Jurkat, Clone E6-1 (cell line): ENCODE results near the gene ANKRD17.
"Not testable (repeated sequence)": the region's sequence is repeated elsewhere in the genome, so short reads cannot be mapped to it uniquely, and the experiment has no call there.

ENCODE experiments used
- DNase-seq: peaks from one replicate; pipeline ENCODE4 v3.0.0-alpha.2; 2011; ENCODE audit warnings: low read depth, low spot score
- H3K4me3 ChIP-seq: 2 replicates; pipeline ENCODE4 v1.5.1; 2011; ENCODE audit warnings: mild to moderate bottlenecking, low read length, control low read depth, moderate library complexity

Gene ANKRD17

DNA sequence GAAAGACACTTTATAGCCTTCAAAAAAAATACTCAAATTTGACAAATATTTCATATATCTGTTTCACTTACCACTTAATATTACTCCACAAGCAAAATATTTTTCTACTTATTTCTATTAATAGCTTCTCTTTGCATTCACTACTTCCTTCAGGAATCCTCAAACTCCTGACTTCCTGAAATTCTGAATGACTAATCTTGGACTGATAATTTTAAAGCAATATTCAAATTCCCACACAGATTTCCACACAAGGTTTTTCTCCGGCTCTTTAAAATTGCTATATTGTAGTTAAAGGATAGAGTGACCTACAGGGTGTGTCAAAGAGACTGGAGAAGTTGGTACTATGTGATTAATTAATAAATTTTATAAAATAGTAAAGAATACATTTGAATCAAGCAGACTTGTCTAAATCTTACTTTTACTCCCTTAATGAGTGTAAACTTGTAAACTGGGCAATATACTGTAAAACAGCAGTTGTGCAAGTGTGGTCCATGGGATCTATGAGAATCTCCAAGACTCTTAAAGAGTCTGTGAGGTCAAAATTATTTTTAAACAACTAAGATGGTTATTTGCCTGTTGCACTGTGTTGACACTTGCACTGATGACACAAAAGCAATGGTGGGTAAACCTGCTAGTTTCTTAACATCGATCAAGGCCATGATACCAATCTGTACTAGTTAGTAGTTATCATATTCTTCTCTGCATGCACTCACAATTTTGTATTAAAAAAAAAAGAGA, 44.5 kb downstream of the ANKRD17 start:
- H3K4me3 ChIP-seq = no peak overlapping the region
- no peak for DNase-seq

DNA sequence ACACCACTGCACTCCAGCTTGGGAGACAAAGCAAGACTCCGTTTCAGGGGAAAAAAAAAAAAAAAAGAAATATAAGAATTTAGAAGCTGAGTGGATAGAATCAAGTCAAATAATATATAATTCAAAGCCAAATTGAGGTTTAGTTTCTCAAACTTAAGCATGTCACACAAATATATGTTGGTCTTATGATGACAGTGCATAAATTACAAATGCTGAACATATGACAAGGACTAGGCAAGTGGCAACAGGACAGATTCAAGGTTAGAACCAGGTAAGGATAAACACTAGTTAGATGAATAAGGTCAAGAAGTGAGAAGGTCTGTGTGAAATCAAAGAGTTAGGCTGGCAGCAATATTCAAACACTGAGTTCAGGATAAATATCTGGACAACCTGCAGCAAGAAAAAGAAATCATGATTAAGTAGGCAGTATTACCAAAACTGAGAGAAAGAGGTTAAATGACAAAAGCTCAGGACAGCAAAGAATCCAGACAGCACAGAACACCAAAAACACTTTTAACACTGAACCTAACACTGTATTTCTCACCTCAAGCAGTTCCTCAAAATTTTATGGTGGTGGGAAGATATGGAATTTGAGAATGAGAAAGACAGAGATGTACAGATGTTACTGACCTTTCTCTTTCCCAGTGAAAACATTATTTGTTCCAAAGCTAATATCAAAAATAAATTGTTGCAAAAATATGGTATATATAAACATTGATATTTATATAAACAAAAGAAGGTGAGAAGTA, 45.4 kb downstream of the ANKRD17 start:
- H3K4me3 ChIP-seq = no peak overlapping the region
- no peak for DNase-seq

DNA sequence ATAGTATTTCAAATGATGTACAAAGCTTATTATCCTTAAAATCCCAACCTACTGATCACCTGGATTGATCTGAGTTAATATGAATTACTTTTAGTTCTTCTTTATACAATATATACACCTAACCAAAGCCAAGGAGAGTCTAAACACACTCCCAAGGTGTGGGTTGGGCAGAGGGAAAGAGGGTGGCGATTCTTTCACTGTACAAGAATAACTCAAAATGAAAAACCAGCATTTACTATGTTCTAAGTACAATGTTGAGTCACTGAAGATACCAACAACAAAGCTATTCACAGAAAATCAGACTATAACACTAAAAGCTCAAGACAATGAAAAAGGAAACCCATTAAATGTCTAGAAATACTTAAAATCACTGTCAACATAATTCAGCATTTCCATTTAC, 46.6 kb downstream of the ANKRD17 start:
- H3K4me3 ChIP-seq = no peak overlapping the region
- DNase-seq = no peak

DNA sequence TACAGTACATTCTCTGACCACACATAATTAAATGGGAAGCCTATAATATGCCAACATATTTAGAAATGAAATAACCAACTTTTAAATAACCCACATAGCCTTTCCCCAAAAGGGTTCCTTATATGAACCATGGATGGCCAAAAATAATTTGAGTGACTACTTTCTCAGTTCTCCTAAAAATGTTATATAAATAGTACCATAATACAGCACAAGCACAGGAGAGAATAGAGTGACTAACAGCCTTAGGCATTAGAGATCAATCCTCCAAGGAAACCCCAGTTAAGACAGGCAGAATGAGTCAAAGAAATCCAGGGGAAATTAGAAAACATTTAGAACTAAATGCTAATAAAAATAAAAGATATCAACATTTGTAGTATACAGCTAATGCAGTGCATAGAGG, 50.2 kb downstream of the ANKRD17 start:
- no peak overlapping the region for H3K4me3 ChIP-seq
- DNase-seq = no peak

DNA sequence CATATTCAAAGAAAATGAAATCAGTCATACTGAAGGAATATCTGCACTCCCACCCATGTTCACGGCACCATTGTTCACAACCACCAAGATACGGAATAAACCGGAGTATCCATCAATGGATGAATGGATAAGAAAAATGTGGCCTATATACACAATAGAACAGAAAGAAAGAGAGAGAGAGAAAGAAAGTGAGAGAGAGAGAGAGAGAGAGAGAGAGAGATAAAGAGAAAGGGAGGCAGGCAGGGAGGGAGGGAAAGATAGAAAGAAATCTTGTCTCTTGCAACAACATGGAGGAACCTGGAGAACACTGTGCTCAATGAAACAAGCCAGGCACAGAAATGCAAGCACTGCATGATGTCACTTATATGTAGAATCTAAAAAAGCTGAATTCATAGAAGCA, 52.4 kb downstream of the ANKRD17 start:
- DNase-seq = no peak
- H3K4me3 ChIP-seq = no peak overlapping the region

DNA sequence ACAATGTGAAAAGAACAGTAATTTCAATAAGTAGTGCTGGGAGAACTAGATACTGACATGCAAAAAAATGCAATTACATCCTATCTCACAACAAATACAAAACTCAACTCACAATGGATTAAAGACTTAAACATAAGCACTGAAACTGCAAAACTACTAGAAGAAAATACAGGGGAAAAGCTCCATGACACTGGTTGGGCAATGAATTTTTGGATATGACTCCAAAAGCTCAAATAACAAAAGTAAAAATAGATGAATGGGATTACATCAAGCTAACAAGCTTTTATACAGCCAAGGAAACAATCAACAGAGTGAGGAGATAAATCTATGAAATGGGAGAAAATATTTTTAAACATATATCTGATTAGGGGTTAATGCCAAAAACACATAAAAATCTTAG, 53.1 kb downstream of the ANKRD17 start:
- DNase-seq = no peak
- H3K4me3 ChIP-seq = no peak overlapping the region

DNA sequence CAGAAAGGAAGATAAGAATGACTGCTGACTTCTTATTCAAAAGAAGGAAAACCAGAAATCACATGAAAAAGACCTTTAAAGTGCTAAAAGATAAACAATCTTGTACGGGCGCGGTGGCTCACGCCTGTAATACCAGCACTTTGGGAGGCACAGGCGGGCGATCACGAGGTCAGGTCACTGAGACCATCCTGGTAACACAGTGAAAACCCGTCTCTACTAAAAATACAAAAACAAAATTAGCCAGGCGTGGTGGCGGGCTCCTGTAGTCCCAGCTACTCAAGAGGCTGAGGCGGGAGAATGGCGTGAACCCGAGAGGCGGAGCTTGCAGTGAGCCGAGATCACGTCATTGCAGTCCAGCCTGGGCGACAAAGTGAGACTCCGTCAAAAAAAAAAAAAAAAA, 54.6 kb downstream of the ANKRD17 start:
- H3K4me3 ChIP-seq, DNase-seq: not testable (repeated sequence)

DNA sequence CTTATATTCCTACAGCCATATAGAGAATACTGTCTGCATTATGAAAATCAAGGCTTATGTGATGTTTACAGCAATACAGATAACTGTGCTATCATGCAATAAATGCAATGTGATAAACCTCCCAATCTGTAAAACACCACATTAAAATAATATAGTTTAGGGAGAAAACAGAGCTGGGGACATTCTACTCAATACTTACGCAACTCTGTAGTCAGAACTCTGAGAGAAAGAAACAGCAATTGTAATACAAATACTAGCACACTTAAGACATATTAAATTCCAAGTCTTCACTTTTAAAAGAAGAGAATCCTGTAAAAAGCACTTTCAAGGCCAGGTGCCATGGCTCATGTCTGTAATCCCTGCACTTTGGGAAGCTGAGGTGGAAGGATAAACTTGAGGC, 61.4 kb downstream of the ANKRD17 start:
- no peak for DNase-seq
- no peak overlapping the region for H3K4me3 ChIP-seq

DNA sequence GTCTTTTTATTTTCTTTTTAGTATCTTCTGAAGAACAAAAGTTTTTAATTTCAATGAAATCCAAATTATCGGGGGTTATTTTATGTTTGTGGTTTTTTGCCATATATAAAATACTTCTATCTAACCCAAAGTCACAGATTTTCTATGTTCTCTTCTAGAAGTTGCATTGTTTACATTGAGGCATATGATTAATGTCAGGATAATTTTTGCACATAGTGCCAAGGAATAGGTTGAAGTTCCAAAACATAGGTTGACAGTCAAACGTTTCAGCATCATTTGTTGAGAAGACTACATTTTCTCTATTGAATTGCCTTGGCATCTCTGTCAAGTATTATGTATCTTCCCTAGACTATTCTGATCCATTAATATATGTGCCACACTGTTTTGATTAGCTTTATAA, 64.5 kb downstream of the ANKRD17 start:
- no peak for DNase-seq
- H3K4me3 ChIP-seq = no peak overlapping the region

DNA sequence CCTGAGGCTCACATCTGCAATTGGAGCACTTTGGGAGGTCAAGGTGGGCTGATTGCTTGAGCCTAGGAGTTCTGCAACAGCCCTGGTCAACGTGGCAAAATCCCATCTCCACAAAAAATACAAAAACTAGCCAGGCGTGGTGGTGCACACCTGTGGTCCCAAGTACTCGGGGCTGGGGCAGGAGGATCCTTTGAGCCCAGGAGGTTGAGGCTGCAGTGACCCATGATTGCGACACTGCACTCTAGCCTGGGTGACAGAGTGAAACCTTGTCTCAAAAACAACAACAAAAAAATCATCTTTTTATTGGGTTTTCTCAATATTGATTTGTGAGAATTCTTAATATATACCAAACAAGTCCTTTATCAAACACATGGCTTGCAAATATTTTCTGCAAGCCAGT, 64.9 kb downstream of the ANKRD17 start:
- H3K4me3 ChIP-seq = no peak overlapping the region
- DNase-seq = no peak

DNA sequence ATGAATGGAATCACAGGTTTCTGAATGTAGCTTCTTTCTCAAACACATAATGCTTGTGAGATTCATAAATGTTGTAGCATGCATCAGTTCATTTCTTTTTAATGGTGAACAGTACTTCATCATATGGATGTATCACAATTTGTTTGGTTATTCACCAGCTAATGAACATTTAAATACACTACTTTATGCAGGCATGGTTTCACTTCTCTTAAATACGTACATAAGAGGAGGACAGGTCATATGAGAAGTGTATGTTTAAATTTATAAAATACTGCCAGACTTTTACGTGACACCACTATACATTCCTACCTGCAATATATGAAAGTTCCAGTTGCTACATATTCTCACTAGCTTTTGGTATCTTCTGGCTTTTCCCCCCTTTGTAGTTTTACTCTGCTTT, 65.4 kb downstream of the ANKRD17 start:
- no peak for DNase-seq
- H3K4me3 ChIP-seq = no peak overlapping the region

DNA sequence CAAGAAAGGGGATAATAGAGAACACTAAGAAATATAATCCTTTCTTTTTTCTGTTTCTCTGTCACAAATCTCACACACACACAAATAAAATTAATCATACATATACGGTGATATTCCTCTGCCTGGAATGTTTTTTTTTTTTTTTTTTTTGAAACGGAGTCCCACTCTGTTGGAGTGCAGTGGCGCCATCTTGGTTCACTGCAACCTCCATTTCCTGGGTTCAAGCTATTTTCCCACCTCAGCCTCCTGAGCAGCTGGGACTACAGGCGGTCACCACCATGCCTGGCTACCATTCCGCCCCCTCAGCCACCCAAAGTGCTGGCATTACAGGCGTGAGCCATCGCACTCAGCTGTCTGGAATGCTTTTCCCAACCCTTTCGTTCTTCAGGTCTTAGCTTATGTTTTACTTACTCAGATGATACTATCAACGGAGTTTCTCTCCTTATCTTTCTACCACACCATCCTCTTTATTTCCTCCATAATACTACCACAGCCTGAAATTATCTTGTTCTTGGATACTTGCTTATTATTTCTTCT, 69.3 kb downstream of the ANKRD17 start:
- no peak for DNase-seq
- H3K4me3 ChIP-seq = no peak overlapping the region

DNA sequence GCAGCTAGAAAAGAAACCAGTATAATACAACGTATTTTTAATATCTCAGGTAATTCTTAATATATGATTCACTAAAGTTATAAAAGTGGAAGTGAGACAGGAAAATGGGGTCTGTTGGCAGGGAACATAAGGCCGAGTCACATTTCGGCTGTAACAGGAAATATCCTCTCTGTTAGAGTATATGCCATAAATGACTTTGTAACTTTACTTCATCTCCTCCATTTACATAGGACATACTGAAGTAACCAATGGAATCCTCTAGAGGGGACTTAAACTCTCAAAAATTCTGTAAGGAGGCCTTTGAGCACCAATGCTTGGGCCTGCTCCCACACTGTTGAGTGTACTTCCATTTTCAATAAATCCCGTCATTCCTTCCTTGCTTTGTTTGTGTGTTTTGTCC, 71.3 kb downstream of the ANKRD17 start:
- no peak for DNase-seq
- no peak overlapping the region for H3K4me3 ChIP-seq

DNA sequence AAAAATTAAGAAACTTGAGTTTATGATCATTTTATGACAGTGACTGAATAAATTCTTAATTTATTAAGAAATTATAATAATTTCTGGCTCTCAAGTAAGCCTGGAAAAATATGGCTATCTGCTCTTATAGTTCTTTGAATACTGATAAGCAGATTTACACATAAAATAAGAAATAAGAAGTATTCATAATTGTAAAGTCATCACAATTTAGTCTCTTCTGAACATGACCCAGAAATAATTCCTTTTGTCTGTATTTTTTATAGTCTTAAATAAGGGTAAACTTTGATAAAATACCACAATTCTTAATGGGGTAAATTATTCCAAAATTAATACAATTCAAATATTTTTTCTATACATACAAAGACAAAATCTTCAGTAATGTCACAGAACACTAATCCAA, 72.7 kb downstream of the ANKRD17 start:
- DNase-seq = no peak
- no peak overlapping the region for H3K4me3 ChIP-seq

DNA sequence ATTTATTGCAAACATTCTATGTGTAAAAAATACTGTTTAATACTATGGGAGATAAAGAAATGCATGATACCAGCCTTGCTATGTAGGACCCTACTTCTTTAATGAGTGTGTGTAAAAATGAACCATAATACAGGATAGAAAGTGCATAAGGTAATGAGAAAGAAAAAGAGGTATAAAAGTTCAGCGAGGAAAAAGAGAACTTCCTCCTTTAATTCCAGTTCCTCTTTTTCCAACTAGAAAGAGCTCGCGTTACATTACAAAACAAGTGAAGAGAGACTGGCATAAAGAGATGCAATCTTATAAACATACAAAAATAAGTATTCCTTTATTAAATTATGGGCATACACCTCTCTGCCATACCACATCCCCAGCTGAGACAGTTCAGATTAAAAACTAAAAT, 77.4 kb downstream of the ANKRD17 start:
- DNase-seq = no peak
- no peak overlapping the region for H3K4me3 ChIP-seq

DNA sequence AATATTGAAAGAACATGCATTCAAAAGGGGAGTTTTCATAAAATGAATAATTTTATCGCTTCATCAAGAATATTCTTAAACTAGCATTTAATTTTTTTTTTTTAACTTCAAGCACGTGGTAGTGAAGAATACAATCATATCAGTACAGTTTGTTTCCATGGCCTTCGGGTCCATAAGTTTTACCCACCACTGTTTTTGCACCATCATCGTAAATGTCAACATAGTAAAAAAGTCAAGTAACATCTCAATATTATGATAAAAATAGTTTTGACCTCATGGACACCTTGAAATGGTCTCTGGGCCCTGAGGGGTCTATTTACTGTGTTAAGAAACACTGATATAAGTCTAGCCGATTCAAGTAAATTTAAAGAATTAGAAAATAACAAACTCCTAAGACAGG, 80.2 kb downstream of the ANKRD17 start:
- no peak overlapping the region for H3K4me3 ChIP-seq
- DNase-seq = no peak

DNA sequence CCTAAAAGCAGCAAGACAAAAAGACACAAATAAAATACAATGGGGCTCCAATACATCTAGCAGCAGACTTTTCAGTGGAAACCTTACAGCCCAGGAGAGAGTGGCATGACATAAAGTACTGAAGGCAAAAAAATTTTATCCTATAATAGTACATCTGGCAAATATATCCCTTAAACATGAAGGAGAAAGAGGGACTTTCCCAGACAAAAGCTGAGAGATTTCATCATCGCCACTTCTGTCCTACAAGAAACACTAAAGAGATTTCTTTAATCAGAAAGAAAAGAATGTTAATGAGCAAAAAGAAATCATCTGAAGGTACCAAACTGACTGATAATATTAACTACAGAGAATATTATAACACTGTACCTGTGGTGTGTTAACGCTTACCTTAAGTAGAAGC, 86.4 kb downstream of the ANKRD17 start:
- no peak overlapping the region for H3K4me3 ChIP-seq
- DNase-seq = no peak

DNA sequence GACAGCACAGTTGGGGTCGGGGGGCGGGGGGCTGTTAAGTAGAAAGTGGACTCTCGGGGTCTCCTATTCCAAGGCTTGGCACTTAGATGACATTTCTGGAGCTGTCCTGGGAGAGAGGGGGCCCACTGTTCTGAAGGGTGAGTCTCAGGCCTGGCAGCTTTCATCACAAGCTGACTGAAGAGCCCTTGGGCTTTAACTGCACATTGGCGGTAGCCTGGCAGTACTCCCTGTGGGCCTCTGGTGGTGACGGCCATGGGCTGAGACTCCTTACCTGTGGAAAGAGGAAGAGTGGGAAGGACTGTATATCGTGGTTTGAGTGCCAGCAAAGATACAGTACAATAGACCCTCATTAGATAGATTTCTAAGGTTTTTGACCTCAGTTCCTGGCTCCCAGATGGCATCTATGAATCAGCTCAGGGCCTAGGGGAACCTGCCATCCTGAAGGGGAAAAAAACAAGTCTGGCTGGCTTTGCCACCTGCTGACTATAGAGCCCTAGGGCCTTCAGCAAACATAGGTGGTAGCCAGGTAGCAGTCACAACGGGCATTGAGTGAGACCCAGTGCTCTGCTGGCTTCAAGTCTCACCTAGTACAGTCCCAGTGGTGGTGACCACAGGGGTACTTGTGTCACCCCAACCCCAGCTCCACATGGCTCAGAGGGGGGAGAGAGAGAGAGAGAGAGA, 87.9 kb downstream of the ANKRD17 start:
- DNase-seq = no peak

DNA sequence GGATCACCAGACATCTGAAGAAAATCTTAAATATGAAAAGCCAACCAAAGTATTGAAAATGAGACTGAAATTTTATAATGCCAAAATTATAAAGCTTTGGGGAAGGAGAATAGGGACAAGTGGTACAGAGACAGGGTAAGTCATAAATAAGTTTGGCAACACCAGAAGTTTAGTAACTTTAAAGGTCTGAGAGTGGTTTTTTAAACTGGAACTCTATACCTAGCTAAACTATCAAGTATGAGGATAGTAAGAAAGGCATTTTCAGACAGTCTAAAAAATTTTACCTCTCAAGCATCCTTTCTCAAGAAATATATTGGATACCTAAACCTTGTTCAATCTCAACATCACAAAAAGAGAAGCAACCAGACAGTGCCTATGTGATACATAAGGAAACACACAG, 92.4 kb downstream of the ANKRD17 start:
- no peak overlapping the region for H3K4me3 ChIP-seq
- no peak for DNase-seq

More for the DNA sequence above, 87.9 kb downstream of the ANKRD17 start:
- H3K4me3 ChIP-seq = no peak overlapping the region

DNA sequence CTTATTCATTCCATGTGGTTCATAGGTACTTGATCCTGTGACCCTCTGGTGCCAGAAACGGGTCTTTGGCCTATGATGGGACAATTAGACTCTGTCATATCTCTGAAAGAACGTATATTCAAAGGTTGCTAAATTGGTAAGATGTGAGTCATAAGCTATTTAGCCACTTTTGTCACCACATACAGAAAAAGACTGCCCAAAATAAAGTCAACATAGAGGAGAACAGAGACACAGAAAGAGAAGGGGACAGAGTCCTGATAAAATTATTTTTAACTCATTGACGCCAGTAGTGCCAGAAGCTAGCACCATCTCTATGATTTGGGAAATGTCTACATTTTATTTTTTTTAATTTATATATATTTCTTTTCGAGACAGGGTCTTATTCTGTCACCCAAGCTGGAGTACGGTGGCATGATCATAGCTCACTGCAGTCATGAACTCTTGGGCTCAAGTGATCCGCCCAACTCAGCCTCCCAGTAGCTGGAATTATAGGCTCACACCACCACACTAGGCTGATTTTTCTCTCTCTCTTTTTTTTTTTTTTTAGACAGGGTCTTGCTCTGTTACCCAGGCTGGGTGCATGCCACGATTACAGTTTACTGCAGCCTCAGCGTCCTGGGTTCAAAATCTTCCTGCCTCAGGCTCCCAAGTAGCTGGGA, 96.9 kb downstream of the ANKRD17 start:
- H3K4me3 ChIP-seq = no peak overlapping the region
- DNase-seq = no peak
